GM12878 (cell line): ENCODE data around the gene BPTF. TPM values are rescaled to one million over a fixed set of nuclear protein-coding genes. Genes with fewer than 3 reads are reported as not detected.
"Not testable (repeated sequence)": the region's sequence is repeated elsewhere in the genome, so short reads cannot be mapped to it uniquely, and the experiment has no call there.

Experiments
- ATAC-seq: fragments of 200-7000 bp; cut with Tn5 transposase; 3 replicates; pipeline ENCODE4 v1.9.1; 2020; ENCODE audit warnings: mild to moderate bottlenecking, moderate library complexity
- BruUV-seq: library from RNA; stranded (reverse); fragments of 400-500 nt; replicated peaks from 2 replicates; lab custom pipeline; 2021; lab: Mats Ljungman, UMichigan
- CTCF ChIA-PET: fragments of 300-600 bp; sonication (Branson Sonifier 250); formaldehyde crosslinking; extraction: SDS; loops from one replicate; lab custom pipeline; 2021; ENCODE audit warnings: inconsistent platforms; lab: Yijun Ruan, JAX
- POLR2A ChIA-PET: fragments of 350-600 bp; formaldehyde crosslinking; extraction: SDS; loops from one replicate; lab custom pipeline; 2021; ENCODE audit warnings: inconsistent platforms; lab: Charles Lee
- RAD21 ChIA-PET: fragments of 300-600 bp; sonication (Branson Sonifier 250); formaldehyde crosslinking; loops from one replicate; lab custom pipeline; 2023; ENCODE audit warnings: antibody characterized with exemption; ENCODE audit not compliant: unreplicated experiment; lab: Charles Lee
- SMC1A ChIA-PET: fragments of 300-600 bp; sonication (Branson Sonifier 250); formaldehyde crosslinking; loops from one replicate; lab custom pipeline; 2023; ENCODE audit not compliant: unreplicated experiment, uncharacterized antibody; lab: Charles Lee
- DNase-seq: peaks from one replicate; pipeline ENCODE4 v3.0.0-alpha.2; 2011; ENCODE audit warnings: low read depth, low spot score
- FAIRE-seq: peaks from 3 replicates; lab custom pipeline; 2011; peaks lifted over from hg19 to GRCh38; lab: Jason Lieb, UNC
- H2AFZ ChIP-seq: 2 replicates; pipeline ENCODE4 v1.6.0; 2011; ENCODE audit warnings: low read depth, low read length, control low read depth; ENCODE audit not compliant: control insufficient read depth
- H3K27ac ChIP-seq: 2 replicates; pipeline ENCODE4 v1.5.1; 2011; ENCODE audit warnings: control low read depth; ENCODE audit not compliant: control insufficient read depth, insufficient read depth
- H3K27me3 ChIP-seq, 2 experiments: replicated peaks in 1 of 2; 2 replicates each; pipeline versions ENCODE4 v1.6.0 to v1.6.1; 2011; ENCODE audit warnings: low read length in 1 of 2; ENCODE audit not compliant: control insufficient read depth in 2 of 2, insufficient read depth in 2 of 2
- H3K36me3 ChIP-seq, 2 experiments: 2 replicates each; pipeline ENCODE4 v1.5.1; 2011; ENCODE audit warnings: low read length in 1 of 2; ENCODE audit not compliant: control insufficient read depth in 2 of 2, insufficient read depth in 2 of 2
- H3K4me1 ChIP-seq: 2 replicates; pipeline ENCODE4 v1.6.1; 2011; ENCODE audit warnings: mild to moderate bottlenecking, low read length, moderate library complexity, mixed read lengths; ENCODE audit not compliant: control insufficient read depth, insufficient read depth
- H3K4me2 ChIP-seq: 2 replicates; pipeline ENCODE4 v1.6.0; 2011; ENCODE audit warnings: control low read depth; ENCODE audit not compliant: control insufficient read depth, insufficient read depth
- H3K4me3 ChIP-seq: fragments of 200-600 bp; sonication (generic); 2 replicates; pipeline ENCODE4 v1.5.1; 2016
- H3K79me2 ChIP-seq: 2 replicates; pipeline ENCODE4 v1.6.0; 2011; ENCODE audit warnings: low read length; ENCODE audit not compliant: control insufficient read depth, insufficient read depth
- H3K9ac ChIP-seq: 2 replicates; pipeline ENCODE4 v1.8.0; 2011; ENCODE audit warnings: low read length, control low read depth, mixed read lengths; ENCODE audit not compliant: control insufficient read depth, insufficient read depth
- H3K9me3 ChIP-seq: replicated peaks from 3 replicates; pipeline ENCODE4 v1.5.1; 2011; ENCODE audit warnings: mild to moderate bottlenecking, low read length; ENCODE audit not compliant: control insufficient read depth, insufficient read depth
- H4K20me1 ChIP-seq: 2 replicates; pipeline ENCODE4 v1.6.0; 2011; ENCODE audit not compliant: control insufficient read depth, insufficient read depth
- BCL11A ChIP-seq: IDR thresholded peaks from 2 replicates; pipeline ENCODE4 v1.6.1; 2011; ENCODE audit warnings: low read depth, low read length
- MAX ChIP-seq: IDR thresholded peaks from 2 replicates; pipeline ENCODE4 v1.6.1; 2012; ENCODE audit warnings: low read depth, low read length, improper control_type of control experiment
- NFIC ChIP-seq: IDR thresholded peaks from 2 replicates; pipeline ENCODE4 v1.6.1; 2012; ENCODE audit warnings: low read depth, mild to moderate bottlenecking, inconsistent platforms, low read length, moderate library complexity
- SUZ12 ChIP-seq: fragments of 200-600 bp; sonication (generic); IDR thresholded peaks from one replicate; pipeline ENCODE4 v1.6.1; 2018; ENCODE audit warnings: antibody characterized with exemption, mild to moderate bottlenecking; ENCODE audit not compliant: unreplicated experiment
- ZNF24 ChIP-seq: fragments of 450-650 bp; IDR thresholded peaks from 2 replicates; pipeline ENCODE4 v1.6.1; 2017; ENCODE audit warnings: antibody characterized with exemption, mild to moderate bottlenecking
- WGBS: methylation state at CpG from one replicate; pipeline ENCODE4 v1.1.6; 2016; ENCODE audit warnings: low lambda C conversion rate; ENCODE audit not compliant: insufficient replicate concordance, insufficient coverage; ENCODE audit errors: missing lambda C conversion rate; 5-methylcytosine and 5-hydroxymethylcytosine counted together
- in situ Hi-C: fragments of 300-500 bp; cut with MboI; formaldehyde crosslinking; loops from 9 replicates; pipeline ENCODE4 v1.14.3; 2018; ENCODE audit warnings: mixed read lengths
- intact Hi-C: fragments of 100-400 bp; cut with micrococcal nuclease; formaldehyde crosslinking; loops from one replicate; pipeline ENCODE4 v1.14.2; 2022; ENCODE audit not compliant: unreplicated experiment
- polyA plus RNA-seq, 11 experiments: library from polyadenylated mRNA; depleted of rRNA in 4 of 11; unstranded in 6 of 11; stranded (reverse) in 5 of 11; fragments of >200 nt; fragmentation: Nextera tagmentation in 4 of 11; fragmentation: Illumina TruSeq in 1 of 11; extraction: Ambion mirVana in 4 of 11; extraction: Trizol in 1 of 11; gene quantifications; 1 replicate in 1 of 11; 2 replicates in 10 of 11; pipeline versions ENCODE4 v1.2.1 to v1.2.3, GENCODE V29; 2011 to 2016; ENCODE audit warnings: inconsistent platforms in 2 of 11, missing spikeins in 2 of 11, low read depth in 1 of 11
- total RNA-seq, 4 experiments: library from RNA; depleted of rRNA in 3 of 4; stranded (reverse); fragments of >200 nt in 3 of 4; fragmentation: Illumina TruSeq in 1 of 4; extraction: Trizol in 1 of 4; gene quantifications; 2 replicates each; pipeline versions ENCODE4 v1.2.1 to v1.2.3, GENCODE V29; 2013 to 2021
- TF ChIP-seq, protein P1 (sequence below): IDR thresholded peaks from 2 replicates; pipeline ENCODE4 v1.6.1; 2011; ENCODE audit warnings: low read depth, mild to moderate bottlenecking, low read length, moderate library complexity, borderline replicate concordance; ENCODE audit errors: extremely low read depth

The BPTF gene
- total and polyA plus RNA-seq, 10 of the 15 experiments (the other 5 are each of a cell fraction or from before 2014, with no cell fraction given), result 19.4 to 78.3 (median 44.8) TPM

DNA sequence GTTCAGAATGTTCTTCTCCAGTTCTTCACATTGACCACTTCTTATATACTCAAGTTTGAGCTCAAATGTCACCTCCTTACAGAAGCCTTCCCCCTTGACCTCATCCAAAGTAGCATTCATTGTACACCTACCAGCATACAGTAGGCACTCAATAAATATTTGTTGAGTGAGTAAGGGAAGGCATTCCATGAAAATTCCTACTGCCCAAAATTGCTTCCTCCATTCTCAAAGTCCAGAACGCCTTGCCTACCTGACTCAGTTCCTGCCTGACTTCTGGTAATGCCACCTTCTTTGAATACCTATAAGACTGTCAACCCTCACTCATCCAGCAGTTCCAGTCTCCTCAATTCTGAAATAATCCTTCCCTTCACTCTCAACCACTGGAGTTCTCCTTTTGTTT lies 14.8 kb upstream of the BPTF start (continued):
- TF ChIP-seq SUZ12, result no peak

GRCh38 chr17:67812380-67812779 lies 12.9 kb upstream of the BPTF start:
- Histone ChIP-seq H3K4me2 (peak overlapping the region; percentile 99; the same call in 1 of the 2 replicates), H3K27ac (peak overlapping the region; percentile 80), H3K4me1 (peaks cover 40% of the 10 kb centered on the region)
- H3K9me3 ChIP-seq, DNase-seq, H3K36me3 ChIP-seq, H3K4me3 ChIP-seq, in situ Hi-C loops, H3K27me3 ChIP-seq, H3K9ac ChIP-seq, H4K20me1 ChIP-seq, BruUV-seq, H3K79me2 ChIP-seq, FAIRE-seq, H2AFZ ChIP-seq, ATAC-seq: not testable (repeated sequence)
- RAD21 ChIA-PET, result interaction anchor here (0.8 to 4.6 kb wide), 4 partner anchors 9 to 16 kb away, joined by 3 to 67 read pairs (median 13); partner anchors contain the start of gene BPTF
- intact Hi-C loops, result loop anchor here (10.0 kb wide), 1 partner anchor 158 kb away; no protein-coding TSS in a partner anchor
- POLR2A ChIA-PET, result interaction anchor here (1.0 to 4.7 kb wide), 4 partner anchors 9 to 96 kb away, joined by 10 to 29 read pairs (median 12); partner anchors contain the start of gene BPTF
- CTCF ChIA-PET, result interaction anchor here (4.1 to 7.4 kb wide), 2 partner anchors 10 to 12 kb away, joined by 43 to 65 read pairs; partner anchors contain the start of gene BPTF
- SMC1A ChIA-PET, result interaction anchor here (0.6 to 8.5 kb wide), 6 partner anchors 8 to 87 kb away, joined by 3 to 64 read pairs (median 6); partner anchors contain the start of gene BPTF
- 79% methylated on average over 6 of the region's 6 CpGs for WGBS

DNA sequence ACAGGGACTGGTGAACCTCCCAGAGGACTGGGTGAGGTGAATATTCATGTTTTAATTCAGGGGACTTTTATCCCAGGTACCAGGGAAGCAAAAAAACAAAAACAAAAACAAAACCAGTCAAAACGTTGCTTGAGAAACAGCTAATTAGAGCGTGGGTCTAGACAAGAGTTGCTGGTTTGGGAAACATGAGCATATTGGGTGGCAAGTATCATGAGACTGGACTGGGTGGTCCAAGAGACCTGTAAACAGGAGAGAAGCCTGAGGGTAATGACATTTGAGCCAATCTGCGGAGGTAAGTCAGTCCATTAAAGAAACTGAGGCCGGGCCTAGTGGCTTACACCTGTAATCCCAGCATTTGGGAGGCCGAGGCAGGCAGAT lies 11.5 kb upstream of the BPTF start:
- 54% methylated on average over 5 of the region's 5 CpGs for WGBS
- Histone ChIP-seq H3K27ac (peak overlapping the region; percentile 80), H3K9ac (peak overlapping the region; percentile 44), H4K20me1 (no peaks in the 10 kb centered on the region), H2AFZ (peak overlapping the region; percentile 70), H3K27me3 (no peaks in the 10 kb centered on the region), H3K36me3 (no peaks in the 10 kb centered on the region), H3K4me2 (peak overlapping the region; percentile 99), H3K9me3 (no peaks in the 10 kb centered on the region), H3K4me3 (peak overlapping the region; percentile 7; the same call in 1 of the 2 replicates), H3K79me2 (no peaks in the 10 kb centered on the region), H3K4me1 (peaks cover 48% of the 10 kb centered on the region)
- ChIA-PET CTCF (interaction anchor here (0.8 to 7.4 kb wide), 7 partner anchors 9 to 96 kb away, joined by 3 to 65 read pairs (median 7); partner anchors contain the start of genes BPTF and NOL11), POLR2A (interaction anchor here (1.2 to 4.7 kb wide), 4 partner anchors 11 to 17 kb away, joined by 5 to 29 read pairs (median 10); partner anchors contain the start of gene BPTF), RAD21 (interaction anchor here (0.8 to 4.6 kb wide), 7 partner anchors 9 to 164 kb away, joined by 3 to 67 read pairs (median 6); partner anchors contain the start of gene BPTF), SMC1A (interaction anchor here (1.8 to 8.5 kb wide), 4 partner anchors 9 to 13 kb away, joined by 8 to 64 read pairs (median 11); partner anchors contain the start of gene BPTF)
- BruUV-seq, result TSS peak; percentile 95
- peak; percentile 38; the same call in 1 of the 2 replicates for TF ChIP-seq BCL11A
- TF ChIP-seq, protein P1, sequence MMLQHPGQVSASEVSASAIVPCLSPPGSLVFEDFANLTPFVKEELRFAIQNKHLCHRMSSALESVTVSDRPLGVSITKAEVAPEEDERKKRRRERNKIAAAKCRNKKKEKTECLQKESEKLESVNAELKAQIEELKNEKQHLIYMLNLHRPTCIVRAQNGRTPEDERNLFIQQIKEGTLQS, result no peak
- TF ChIP-seq ZNF24, result no peak
- TF ChIP-seq NFIC, result 0 out of 2 replicates have a peak, but pooled peaks have one; percentile 7
- no peak for TF ChIP-seq MAX
- in situ Hi-C loops, result no loop called here
- DNase-seq, result no peak
- intact Hi-C loops, result loop anchor here (10.0 kb wide), 1 partner anchor 159 kb away; no protein-coding TSS in a partner anchor
- ATAC-seq, result peak; percentile 35
- FAIRE-seq, result no peak
